M059J (cell line): ENCODE data around the gene HGFAC. TPM values are rescaled to one million over a fixed set of nuclear protein-coding genes. Genes with fewer than 3 reads are reported as not detected.

ENCODE experiments used
- DNase-seq: peaks from one replicate; pipeline ENCODE4 v3.0.0-alpha.2; 2012; ENCODE audit warnings: low read depth
- total RNA-seq: library from RNA; depleted of rRNA; stranded (reverse); fragments of >200 nt; shearing (Covaris generic); gene quantifications from 2 replicates; pipeline ENCODE4 v1.2.3, GENCODE V29; 2014

HGFAC gene
- total RNA-seq, 1 experiment from 2014 or later: not detected

GRCh38 chr4:3485886-3486540 lies 44.2 kb downstream of the HGFAC start:
- no peak for DNase-seq

GRCh38 chr4:3486541-3487540 lies 45.1 kb downstream of the HGFAC start:
- DNase-seq: peak; percentile 43

- no peak for DNase-seq
Measured at GRCh38 chr4:3487861-3488260, 46.1 kb downstream of the HGFAC start.

- no peak for DNase-seq
Measured at GRCh38 chr4:3488820-3489219, 47.1 kb downstream of the HGFAC start.

- DNase-seq: no peak
Measured at GRCh38 chr4:3489451-3489962, 47.7 kb downstream of the HGFAC start.

GRCh38 chr4:3491681-3492405 lies 50.1 kb downstream of the HGFAC start:
- DNase-seq: peak; percentile 68

DNA sequence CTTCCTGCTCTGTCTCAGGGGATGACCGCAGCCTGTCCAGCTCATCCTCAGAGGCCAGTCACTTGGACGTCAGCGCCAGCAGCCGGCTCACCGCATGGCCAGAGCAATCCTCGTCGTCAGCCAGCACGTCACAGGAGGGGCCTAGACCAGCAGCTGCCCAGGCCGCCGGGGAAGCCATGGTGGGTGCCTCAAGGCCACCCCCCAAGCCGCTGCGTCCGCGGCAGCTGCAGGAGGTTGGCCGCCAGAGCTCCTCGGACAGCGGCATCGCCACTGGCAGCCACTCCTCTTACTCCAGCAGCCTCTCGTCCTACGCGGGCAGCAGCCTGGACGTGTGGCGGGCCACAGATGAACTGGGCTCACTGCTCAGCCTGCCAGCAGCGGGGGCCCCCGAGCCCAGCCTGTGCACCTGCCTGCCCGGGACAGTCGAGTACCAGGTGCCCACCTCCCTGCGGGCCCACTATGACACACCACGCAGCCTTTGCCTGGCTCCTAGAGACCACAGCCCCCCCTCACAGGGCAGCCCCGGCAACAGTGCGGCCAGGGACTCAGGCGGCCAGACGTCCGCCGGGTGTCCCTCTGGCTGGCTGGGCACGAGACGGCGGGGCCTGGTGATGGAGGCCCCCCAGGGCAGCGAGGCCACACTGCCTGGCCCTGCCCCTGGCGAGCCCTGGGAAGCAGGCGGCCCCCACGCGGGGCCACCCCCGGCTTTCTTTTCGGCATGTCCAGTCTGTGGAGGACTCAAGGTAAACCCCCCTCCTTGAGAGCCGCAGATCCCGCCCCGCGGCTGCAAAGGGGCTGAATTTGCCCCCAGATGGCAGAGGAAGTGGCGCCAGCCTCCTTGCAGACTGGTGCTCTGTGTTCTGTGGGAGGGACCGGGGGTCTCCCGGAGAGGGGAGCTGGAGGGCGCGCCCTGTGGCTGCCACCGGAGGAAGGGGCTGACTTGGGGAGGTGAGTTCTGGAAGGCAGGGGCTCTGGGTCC lies 51.3 kb downstream of the HGFAC start:
- no peak for DNase-seq

- no peak for DNase-seq
Measured at GRCh38 chr4:3493720-3494461, 52.1 kb downstream of the HGFAC start.

GRCh38 chr4:3494462-3494871 lies 52.7 kb downstream of the HGFAC start:
- DNase-seq: no peak

DNA sequence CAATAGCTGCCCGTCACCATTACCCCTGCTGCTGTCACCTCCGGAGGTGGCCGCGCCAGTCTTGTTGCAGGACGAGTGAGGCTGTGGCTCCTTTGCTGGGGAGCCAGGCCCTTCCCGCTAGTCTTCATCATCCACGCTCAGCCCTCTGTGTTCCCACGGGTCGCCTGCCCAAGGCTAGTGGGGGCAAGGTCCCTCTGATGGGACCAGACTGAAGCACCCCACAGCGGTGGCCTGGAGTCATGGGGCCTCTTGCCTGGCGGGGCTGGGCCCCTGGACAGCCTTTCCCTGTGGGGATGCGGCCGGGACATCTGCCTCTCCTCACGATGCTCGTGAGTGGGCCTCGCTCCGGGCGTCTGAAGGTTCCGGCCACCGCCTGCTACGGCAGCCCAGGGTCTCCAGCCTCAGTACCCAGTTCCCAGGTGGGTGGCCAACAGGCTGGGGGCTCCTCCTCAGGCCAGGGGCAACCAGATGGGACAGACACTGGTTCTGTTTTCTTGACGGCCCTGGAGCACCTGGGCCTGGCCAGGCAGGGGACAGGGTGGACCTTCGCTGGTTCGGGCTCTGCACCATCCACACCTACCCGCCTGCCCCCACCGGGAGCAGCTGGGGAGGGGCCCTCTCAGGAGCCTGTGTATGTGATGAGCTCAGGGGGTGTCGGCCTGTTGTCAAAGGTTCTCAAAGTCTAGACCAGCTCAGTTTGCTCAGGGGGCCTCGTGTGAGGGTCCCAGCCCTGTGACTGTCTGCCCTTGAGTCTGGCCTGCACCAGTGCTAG lies 53.6 kb downstream of the HGFAC start:
- DNase-seq: no peak

GRCh38 chr4:3496021-3496420 lies 54.3 kb downstream of the HGFAC start:
- DNase-seq: no peak

DNA sequence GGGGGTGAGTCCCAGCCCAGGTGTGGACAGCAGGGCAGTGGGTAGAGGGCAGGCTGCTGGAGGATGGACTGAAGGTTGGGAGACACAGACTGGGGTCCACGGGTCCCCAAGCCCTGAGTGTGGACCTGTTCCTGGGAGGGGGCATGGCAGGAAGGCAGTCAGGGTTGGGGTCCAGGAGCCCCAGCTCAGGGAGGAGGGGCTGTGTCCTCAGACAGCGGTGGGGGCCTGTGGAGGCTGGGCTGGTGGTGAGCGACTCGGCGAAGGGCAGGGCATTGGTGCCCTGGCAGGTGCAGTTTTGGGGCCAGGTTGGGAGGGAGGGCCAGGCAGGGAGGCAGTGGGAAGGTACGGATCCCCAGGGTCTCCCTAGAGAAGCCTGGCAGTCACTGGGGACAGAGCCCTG lies 55.3 kb downstream of the HGFAC start:
- no peak for DNase-seq

- DNase-seq: no peak
Measured at GRCh38 chr4:3497523-3498389, 56.0 kb downstream of the HGFAC start.

DNA sequence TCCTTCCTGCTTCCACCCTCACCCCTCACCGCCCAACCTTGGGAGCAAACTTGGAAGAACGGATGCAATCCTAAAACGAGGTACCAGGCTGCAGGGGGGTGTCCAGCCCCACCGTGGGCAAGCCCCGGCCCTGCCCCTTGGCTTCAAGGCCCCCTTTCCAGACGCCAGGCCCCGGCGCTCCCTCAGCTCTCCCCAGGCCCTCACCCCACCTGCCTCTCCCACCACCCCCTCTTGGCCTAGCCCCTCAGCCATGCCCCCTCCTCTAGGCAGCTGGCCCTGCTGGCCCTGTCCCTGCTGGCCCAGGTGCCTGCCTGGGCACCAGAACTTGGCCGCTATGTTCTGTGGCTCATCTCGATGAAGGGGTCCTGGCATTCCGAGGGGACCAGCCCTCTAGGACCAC lies 56.6 kb downstream of the HGFAC start:
- DNase-seq: no peak
